Hepatocyte (in vitro differentiated cells): ENCODE results near the gene CDK3. TPM values are rescaled to one million over a fixed set of nuclear protein-coding genes. Genes with fewer than 3 reads are reported as not detected.

ENCODE experiments used
- DNase-seq: peaks from one replicate; pipeline ENCODE4 v3.0.0-alpha.2; 2016; ENCODE audit warnings: low spot score
- H2AFZ ChIP-seq: fragments of 200-600 bp; sonication (generic); 2 replicates; pipeline ENCODE4 v1.6.0; 2016; ENCODE audit warnings: antibody characterized with exemption, mild to moderate bottlenecking
- H3K27ac ChIP-seq: fragments of 200-600 bp; sonication (generic); 2 replicates; pipeline ENCODE4 v1.5.1; 2016; ENCODE audit warnings: mild to moderate bottlenecking
- H3K27me3 ChIP-seq: fragments of 200-600 bp; sonication (generic); 2 replicates; pipeline ENCODE4 v1.6.1; 2016
- H3K36me3 ChIP-seq: fragments of 200-600 bp; sonication (generic); replicated peaks from 2 replicates; pipeline ENCODE4 v1.5.1; 2016; ENCODE audit warnings: low read depth; ENCODE audit not compliant: insufficient read depth
- H3K4me1 ChIP-seq: fragments of 200-600 bp; sonication (generic); 2 replicates; pipeline ENCODE4 v1.5.1; 2016; ENCODE audit warnings: mild to moderate bottlenecking, moderate library complexity; ENCODE audit not compliant: insufficient read depth
- H3K4me2 ChIP-seq: fragments of 200-600 bp; sonication (generic); 2 replicates; pipeline ENCODE4 v1.6.0; 2016
- H3K4me3 ChIP-seq: fragments of 200-600 bp; sonication (generic); 2 replicates; pipeline ENCODE4 v1.5.1; 2016; ENCODE audit warnings: mild to moderate bottlenecking
- H3K79me2 ChIP-seq: fragments of 200-600 bp; sonication (generic); 2 replicates; pipeline ENCODE4 v1.6.0; 2017; ENCODE audit warnings: mild to moderate bottlenecking
- H3K9me2 ChIP-seq: fragments of 200-600 bp; sonication (generic); replicated peaks from 2 replicates; pipeline ENCODE4 v1.6.0; 2017; ENCODE audit warnings: mild to moderate bottlenecking; ENCODE audit not compliant: insufficient read depth
- H3K9me3 ChIP-seq: fragments of 200-600 bp; sonication (generic); 2 replicates; pipeline ENCODE4 v1.5.1; 2016; ENCODE audit warnings: low read depth, mild to moderate bottlenecking
- H4K20me1 ChIP-seq: fragments of 200-600 bp; sonication (generic); 2 replicates; pipeline ENCODE4 v1.6.0; 2016; ENCODE audit warnings: mild to moderate bottlenecking; ENCODE audit not compliant: insufficient read depth, poor library complexity, severe bottlenecking
- CTCF ChIP-seq: fragments of 200-600 bp; sonication (generic); IDR thresholded peaks from 2 replicates; pipeline ENCODE4 v1.5.1; 2016; ENCODE audit warnings: antibody characterized with exemption, mild to moderate bottlenecking; ENCODE audit not compliant: poor library complexity
- EZH2 ChIP-seq: fragments of 200-600 bp; sonication (generic); IDR thresholded peaks from 2 replicates; pipeline ENCODE4 v1.6.1; 2016; ENCODE audit warnings: antibody characterized with exemption, mild to moderate bottlenecking, borderline replicate concordance
- EZH2phosphoT487 ChIP-seq: fragments of 200-600 bp; sonication (generic); IDR thresholded peaks from one replicate; pipeline ENCODE4 v1.6.1; 2018; ENCODE audit warnings: antibody characterized with exemption, mild to moderate bottlenecking, low read depth, moderate library complexity; ENCODE audit not compliant: unreplicated experiment, severe bottlenecking
- WGBS: methylation state at CpG from one replicate; pipeline ENCODE4 v1.1.6; 2016; ENCODE audit warnings: low lambda C conversion rate; ENCODE audit errors: missing lambda C conversion rate; 5-methylcytosine and 5-hydroxymethylcytosine counted together
- polyA plus RNA-seq: library from polyadenylated mRNA; unstranded; fragments of >200 nt; fragmentation: Nextera tagmentation; extraction: Ambion mirVana; gene quantifications from 2 replicates; pipeline ENCODE4 v1.2.1, GENCODE V29; 2016
- total RNA-seq: library from RNA; depleted of rRNA; stranded (reverse); fragments of >200 nt; gene quantifications from 2 replicates; pipeline ENCODE4 v1.2.3, GENCODE V29; 2014

CDK3 gene
- total and polyA plus RNA-seq, 2 experiments from 2014 or later, result 7.8 to 10.6 TPM

DNA sequence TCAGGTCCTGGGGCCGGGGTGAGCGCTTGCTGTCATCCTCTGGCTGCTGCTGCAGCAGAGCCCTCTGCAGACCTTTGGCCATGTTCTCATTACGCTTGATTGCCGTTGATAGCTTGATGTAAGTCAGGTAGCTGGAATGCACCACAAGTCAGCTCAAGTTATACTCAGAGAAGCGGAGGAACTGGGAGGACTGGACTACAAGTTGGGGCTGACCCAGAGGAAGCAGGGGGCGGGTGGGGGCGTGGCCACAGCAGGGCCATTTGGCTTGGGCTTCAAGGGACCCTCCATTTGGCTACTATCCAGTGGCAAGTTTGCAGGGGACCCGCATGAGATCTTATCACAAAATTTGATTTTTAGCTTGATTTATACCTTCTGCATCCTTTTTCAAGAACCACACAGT lies 45.4 kb downstream of the CDK3 start:
- H3K79me2 ChIP-seq, result peaks cover 3% of the 10 kb centered on the region
- no peaks in the 10 kb centered on the region for H4K20me1 ChIP-seq
- H3K9me2 ChIP-seq, result no peaks in the 10 kb centered on the region
- DNase-seq, result no peak
- H3K9me3 ChIP-seq, result no peaks in the 10 kb centered on the region
- H3K27me3 ChIP-seq, result no peaks in the 10 kb centered on the region
- no peak overlapping the region for H3K4me2 ChIP-seq
- H3K36me3 ChIP-seq, result no peaks in the 10 kb centered on the region
- H3K4me1 ChIP-seq, result no peaks in the 10 kb centered on the region
- WGBS, result 94% methylated on average over 8 of the region's 8 CpGs
- H2AFZ ChIP-seq, result no peak overlapping the region
- TF ChIP-seq EZH2 (no peak), EZH2phosphoT487 (no peak), CTCF (no peak)
- H3K4me3 ChIP-seq, result no peak overlapping the region
- H3K27ac ChIP-seq, result no peak overlapping the region

DNA sequence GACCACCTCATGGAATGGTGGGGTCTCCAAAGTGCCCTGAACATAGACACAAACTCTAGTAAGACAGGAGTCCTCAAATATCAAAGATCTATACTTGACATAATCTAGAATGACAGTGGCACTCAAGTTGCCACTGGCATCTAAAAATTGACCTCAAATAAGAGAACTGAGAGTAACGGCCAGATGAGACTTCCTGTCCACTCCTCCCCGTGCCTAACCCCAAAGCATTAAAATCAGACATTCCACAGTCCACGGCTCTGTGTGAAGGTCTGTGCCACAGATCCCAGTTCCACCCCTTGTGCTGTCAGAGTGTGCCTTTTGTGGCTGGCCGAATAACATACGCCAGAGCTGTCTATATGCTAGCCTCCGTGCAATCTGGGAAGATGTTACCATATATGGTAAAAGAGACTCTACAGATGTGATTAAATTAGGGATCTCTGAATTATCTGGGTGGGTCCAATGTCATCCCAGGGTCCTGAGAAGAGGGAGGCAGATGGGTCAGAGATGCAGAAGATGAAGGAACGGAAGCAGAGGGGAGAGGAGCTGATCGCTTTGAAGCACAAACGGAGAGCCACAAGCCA lies 47.5 kb downstream of the CDK3 start:
- TF ChIP-seq EZH2phosphoT487, result no peak
- TF ChIP-seq EZH2, result no peak
- TF ChIP-seq CTCF, result no peak
- Histone ChIP-seq H3K4me2 (no peak overlapping the region), H3K27me3 (no peaks in the 10 kb centered on the region), H3K4me1 (no peaks in the 10 kb centered on the region), H2AFZ (no peak overlapping the region), H3K79me2 (peaks cover 10% of the 10 kb centered on the region), H3K9me3 (no peaks in the 10 kb centered on the region), H4K20me1 (no peaks in the 10 kb centered on the region), H3K4me3 (no peak overlapping the region), H3K27ac (no peak overlapping the region), H3K9me2 (no peaks in the 10 kb centered on the region), H3K36me3 (no peaks in the 10 kb centered on the region)
- no peak for DNase-seq
- WGBS, result 95% methylated on average over 9 of the region's 9 CpGs

GRCh38 chr17:76048711-76049110 lies 48.1 kb downstream of the CDK3 start:
- H4K20me1 ChIP-seq, result no peaks in the 10 kb centered on the region
- no peak overlapping the region for H3K27ac ChIP-seq
- H3K36me3 ChIP-seq, result no peaks in the 10 kb centered on the region
- H3K9me2 ChIP-seq, result no peaks in the 10 kb centered on the region
- DNase-seq, result no peak
- H3K4me2 ChIP-seq, result no peak overlapping the region
- H3K9me3 ChIP-seq, result no peaks in the 10 kb centered on the region
- H3K4me1 ChIP-seq, result no peaks in the 10 kb centered on the region
- TF ChIP-seq EZH2phosphoT487, result no peak
- TF ChIP-seq EZH2, result no peak
- TF ChIP-seq CTCF, result no peak
- no peak overlapping the region for H2AFZ ChIP-seq
- WGBS, result 89% methylated on average over 9 of the region's 9 CpGs
- H3K27me3 ChIP-seq, result no peaks in the 10 kb centered on the region
- peaks cover 10% of the 10 kb centered on the region for H3K79me2 ChIP-seq
- no peak overlapping the region for H3K4me3 ChIP-seq
